HG03521 (cell line): ENCODE data around the gene ZKSCAN5.
A peak's percentile ranks its signal among the peaks of the same experiment; 100 is the strongest.

Experiments used
- ATAC-seq: cut with Tn5 transposase; IDR thresholded peaks from one replicate; pipeline ENCODE4 v1.9.1; 2021; ENCODE audit warnings: mild to moderate bottlenecking, moderate library complexity; ENCODE audit not compliant: unreplicated experiment

ZKSCAN5 gene

DNA sequence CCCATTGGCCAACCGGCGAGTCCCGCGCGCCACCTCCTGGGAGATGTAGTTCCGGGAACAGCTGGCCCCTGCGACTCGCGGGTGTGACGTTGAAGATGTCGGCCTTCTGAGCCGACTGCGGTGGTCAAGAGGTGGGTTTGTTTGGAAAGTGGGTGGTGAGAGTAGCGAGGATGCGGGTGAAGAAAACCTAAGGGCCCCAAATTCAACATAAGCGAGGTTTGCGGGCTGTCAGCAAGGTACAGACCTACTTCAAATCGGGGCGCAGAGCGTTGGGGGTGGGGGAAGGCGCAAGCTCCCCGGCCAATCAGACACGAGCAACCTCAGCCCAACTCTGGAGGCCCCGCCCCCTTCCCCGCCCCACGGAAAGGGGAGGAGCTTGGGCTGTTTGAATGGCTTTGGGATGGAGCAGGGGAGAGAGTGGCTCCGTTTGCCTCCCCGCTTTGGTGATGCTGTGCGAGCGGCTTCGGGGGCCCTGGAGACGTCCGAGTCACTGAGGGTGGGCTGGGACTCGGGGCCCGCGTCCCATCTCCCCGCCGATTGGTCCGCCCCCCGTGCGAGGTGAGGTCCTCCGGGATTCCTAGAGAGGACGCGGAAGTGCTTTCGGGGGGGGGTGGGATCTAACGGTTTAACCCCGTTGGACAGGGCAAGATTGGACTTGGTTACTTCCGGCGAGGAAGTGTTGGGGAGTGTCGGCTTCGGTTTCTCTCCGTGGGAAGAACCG lies at the start of gene ZKSCAN5:
ZKSCAN5 (plus strand) TSS at position 60 of the 721 bp plus-strand sequence. CDS start 1,383 bp downstream, outside the sequence.
- peak; percentile 72 for ATAC-seq

DNA sequence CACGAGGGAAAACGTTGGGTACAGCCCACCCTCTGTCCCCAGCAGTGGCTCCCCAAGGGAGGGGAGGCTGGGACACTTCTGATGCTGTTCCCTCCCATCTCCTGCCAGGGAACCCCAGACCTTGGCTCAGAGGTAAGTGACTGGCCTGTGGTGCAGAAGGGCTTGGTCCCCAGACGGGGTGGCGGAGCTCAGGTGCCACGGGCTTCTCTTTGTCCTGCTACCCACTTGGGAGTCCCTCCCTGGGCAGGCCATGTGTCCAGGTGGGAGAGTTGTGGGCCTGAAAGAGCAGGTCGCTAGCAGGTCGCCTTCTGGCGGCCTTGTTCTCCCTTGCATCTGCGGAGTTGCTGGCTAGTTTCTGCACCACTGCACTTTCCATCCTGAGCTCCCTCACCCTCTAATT lies 48.6 kb upstream of the ZKSCAN5 start:
- ATAC-seq, result no peak

GRCh38 chr7:99456288-99456687 lies 48.2 kb upstream of the ZKSCAN5 start:
- no peak for ATAC-seq

GRCh38 chr7:99457050-99457649 lies 47.3 kb upstream of the ZKSCAN5 start:
- ATAC-seq, result no peak

GRCh38 chr7:99457650-99458493 lies 46.6 kb upstream of the ZKSCAN5 start:
- no peak for ATAC-seq

DNA sequence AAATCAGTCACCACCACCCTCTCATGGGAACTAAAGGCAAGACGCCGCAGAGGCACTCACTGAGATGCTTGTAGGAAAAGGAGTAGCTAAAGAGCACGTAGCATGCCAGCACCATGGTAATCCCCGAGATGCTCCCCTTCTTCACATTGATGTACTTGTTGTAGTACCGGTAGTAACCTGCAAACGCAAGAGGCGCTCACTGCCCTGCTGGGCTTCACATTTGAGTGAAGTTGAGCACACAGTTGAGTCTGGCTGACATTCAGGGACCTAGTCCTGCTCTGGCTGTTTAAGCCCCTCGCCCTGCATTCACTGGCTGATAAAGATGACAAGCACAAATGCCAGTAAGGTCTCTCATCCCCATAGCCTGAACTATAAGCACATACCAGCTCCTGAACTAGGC lies 45.4 kb upstream of the ZKSCAN5 start:
- ATAC-seq, result no peak

DNA sequence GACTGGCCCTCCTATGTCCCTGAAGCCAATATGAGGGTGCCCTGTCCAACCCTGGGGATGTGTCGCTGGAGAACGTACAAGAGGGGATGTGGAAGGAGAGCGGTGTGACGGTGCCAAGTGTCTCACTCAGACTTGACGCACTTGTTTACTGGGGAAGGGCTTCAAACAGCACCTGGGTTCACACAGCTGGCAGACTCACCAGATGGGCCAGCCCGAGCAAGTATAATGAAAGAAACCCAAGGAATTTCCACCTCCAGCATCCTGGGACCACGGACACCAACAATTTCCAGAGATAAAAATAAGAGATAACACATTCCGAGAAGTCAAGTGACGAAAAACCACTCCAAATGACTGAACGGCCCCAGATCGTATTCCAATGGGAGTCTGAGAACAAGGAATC lies 43.8 kb upstream of the ZKSCAN5 start:
- ATAC-seq, result no peak

GRCh38 chr7:99461221-99461620 lies 43.2 kb upstream of the ZKSCAN5 start:
- no peak for ATAC-seq

GRCh38 chr7:99465421-99465768 lies 39.1 kb upstream of the ZKSCAN5 start:
- no peak for ATAC-seq

GRCh38 chr7:99468336-99468918 lies 36.0 kb upstream of the ZKSCAN5 start:
- ATAC-seq, result no peak

DNA sequence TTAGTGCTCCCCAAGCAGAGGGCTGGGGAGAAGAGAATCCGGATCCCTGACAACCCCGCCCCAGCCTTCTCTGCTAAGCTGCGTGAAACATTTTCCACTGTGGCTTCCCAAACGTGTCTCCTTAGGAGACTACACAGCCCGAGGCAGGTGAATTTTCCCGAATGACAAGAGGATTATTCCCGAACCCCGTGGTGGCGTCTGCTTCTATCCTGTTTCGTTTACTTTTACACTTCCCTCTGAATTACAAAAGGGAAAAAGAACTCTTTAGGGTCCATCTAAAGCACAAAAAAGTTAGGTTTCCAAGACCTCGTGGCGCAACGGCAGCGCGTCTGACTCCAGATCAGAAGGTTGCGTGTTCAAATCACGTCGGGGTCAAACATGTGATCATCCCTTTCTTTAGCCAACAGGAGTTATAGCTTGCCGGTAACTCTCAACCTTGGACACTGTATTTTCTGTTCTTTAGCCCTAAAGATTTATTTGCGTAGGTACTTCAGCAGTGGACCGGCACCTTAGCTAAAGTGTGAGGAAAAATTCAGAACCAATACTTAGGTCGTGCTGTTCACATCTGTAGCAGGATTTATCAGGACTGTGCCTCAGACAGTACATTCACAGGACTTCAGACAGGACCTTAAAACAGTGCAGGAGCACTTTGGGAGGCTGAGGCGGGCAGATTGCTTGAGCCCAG lies 34.9 kb upstream of the ZKSCAN5 start:
- no peak for ATAC-seq

DNA sequence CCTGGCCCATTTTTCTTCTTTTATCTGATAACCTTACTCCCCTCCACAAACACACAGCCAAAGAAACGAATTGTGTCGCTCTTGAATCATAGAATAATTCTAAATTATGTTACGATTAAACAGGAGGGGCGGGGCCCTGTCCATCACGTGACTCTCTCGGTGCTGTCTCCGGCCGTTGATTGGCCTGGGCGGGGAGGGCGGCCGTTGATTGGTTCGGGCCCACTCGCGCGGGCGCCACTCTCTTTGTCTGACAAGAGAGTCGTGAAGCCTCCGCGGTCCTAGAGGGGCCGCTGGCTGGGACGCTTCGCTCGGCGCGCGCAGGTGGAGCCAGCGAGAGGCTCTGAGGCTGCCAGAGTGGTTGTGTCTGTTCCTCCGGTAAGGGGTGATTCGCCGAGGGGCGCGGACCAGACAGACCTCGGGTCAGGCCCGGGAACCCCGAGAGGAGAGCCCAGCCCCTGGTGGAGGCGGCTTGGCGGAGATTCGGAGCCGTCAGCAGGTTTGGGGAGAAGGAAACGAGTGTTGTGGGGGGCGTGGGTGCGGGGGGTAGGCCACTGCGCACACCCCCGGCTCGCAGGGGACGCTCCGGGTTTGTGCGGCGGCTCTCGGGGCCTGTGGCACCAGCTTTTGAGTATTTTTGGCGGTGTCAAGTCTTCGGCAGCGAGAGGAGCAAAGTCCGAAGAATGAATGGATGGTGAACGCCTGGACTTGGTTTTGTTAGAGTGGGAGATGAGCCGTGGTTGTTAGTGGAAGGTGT lies 31.7 kb upstream of the ZKSCAN5 start, which contains the start of gene ZNF789:
ZNF789 (plus strand) TSS at position 330 of the 754 bp plus-strand sequence. CDS start 3,567 bp downstream, outside the sequence.
- ATAC-seq, result peak; percentile 95

DNA sequence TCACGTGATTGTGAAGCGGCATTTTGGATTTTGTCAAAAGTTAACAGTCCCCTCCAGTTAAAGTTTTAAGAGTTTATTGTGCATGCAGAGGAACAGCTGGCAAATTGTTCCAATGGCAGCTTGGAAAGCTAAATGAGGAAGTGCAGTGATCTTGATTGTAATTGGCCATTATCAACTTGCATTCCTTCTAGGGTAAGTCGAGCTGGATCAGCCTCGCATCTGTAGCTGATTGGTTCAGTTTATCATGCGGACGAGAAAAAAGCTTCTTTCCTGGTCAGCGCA lies 31.2 kb upstream of the ZKSCAN5 start:
- ATAC-seq, result no peak

DNA sequence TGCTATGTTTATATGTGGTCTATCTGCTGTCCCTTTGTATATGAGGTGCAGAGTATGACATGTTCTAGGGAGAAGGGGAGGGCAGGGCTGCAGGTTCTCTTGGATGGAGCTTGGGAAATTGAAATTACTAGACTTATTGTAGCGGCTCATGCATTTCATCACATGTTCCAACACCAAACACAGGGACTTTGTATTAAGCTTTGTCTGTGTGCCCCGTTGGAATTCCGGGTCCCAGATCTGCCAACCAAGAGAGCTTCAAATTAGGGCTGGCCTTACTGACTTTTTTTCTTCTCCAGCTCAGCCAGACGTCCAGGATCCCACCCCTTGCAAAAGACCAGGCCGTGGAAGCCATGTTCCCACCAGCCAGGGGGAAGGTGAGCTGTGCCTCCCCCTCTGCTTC lies 28.4 kb upstream of the ZKSCAN5 start:
- no peak for ATAC-seq

DNA sequence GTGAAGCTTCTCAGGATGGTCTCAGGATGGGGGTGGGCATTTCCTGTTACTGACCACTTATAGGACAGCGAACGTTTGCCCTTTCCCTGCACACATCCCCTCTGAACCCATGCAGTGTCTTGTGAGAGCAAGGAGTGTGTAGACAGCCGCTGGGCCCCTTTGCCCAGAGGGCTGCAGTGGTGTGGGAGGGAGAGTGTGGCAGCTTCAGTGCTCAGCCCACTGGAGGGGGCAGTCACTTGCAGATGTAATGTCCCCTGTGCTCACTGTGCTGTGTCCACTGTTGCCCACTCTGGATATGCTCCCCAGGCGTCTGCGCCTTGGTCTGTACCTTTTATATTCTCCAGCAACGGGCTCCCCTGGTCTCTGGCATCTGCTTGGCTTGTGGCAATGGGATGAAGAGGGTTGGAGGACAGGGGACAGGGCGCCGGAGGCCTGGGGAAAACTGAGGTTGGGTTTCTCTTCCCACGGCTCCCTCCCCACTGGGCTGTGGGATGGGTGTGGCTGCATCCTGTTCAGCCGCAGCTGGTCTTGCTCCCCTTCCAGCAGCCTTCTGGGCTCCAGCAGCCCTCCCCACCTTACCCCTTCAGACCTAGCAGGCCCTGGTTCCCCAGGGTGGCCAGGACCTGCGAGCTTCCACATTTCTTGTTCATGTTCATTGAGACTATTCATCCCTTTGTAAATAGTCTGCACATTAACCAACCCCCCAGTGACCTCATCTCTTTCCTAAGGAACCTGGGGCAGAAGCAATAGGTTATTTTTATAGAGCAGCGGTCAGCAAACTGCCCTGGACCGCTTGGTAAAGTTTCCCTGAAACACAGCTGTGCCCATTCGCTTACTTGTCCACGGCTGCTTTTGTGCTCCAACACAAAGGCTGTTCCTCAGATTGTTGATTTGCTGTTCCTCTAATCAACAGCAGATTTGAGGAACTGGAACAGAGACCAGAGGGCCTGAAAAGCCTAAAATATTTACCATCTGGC lies 25.7 kb upstream of the ZKSCAN5 start:
- no peak for ATAC-seq

GRCh38 chr7:99485094-99485493 lies 19.4 kb upstream of the ZKSCAN5 start:
- ATAC-seq, result no peak

- no peak for ATAC-seq
Observed at GRCh38 chr7:99489235-99489634, 15.2 kb upstream of the ZKSCAN5 start.

DNA sequence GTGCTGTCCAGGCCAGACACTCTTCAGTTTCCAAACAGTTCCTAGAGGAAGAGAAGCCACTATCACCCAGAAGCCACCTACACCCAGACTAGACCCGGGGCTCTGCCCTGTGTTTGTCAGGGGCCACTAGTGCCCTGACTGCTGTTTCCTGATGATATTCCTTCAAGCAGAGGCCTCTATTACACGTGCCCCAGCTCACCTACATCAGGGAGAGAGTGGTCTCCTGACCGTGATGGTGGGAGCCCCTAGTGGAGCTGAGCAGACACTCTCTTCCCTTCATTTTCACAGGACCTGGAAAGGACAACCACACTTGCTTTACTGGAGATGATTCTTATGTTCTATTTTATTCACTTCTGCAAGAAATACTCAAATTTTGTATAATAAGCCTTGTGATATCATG lies 13.6 kb upstream of the ZKSCAN5 start:
- no peak for ATAC-seq

DNA sequence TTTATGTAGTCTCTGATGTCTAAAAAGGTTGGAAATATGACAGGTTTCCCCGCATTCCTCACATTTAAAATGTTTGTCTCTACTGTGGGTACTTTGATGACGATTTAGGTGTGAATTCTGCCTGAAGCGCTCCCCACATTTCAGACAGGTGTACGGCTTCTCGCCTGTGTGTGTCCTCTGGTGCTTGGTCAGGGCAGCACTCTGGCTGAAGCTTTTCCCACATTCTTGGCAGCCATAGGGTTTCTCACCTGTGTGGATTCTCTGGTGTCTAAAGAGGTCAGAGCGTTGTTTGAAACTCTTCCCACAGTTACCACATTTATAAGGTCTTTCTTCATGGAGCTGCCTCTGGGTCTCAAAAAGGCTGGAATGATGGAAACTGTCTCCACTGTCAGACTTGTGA lies 10.6 kb upstream of the ZKSCAN5 start:
- ATAC-seq, result no peak
